HepG2 (cell line): ENCODE results near the gene CAMKV. TPM values are rescaled to one million over a fixed set of nuclear protein-coding genes. Genes with fewer than 3 reads are reported as not detected.

Experiments
- ATAC-seq: fragments of 200-7000 bp; cut with Tn5 transposase; 3 replicates; pipeline ENCODE4 v1.9.1; 2020; ENCODE audit warnings: mild to moderate bottlenecking, moderate library complexity
- BruUV-seq: library from RNA; stranded (reverse); fragments of 400-500 nt; replicated peaks from 2 replicates; lab custom pipeline; 2021; lab: Mats Ljungman, UMichigan
- CTCF ChIA-PET: fragments of 300-600 bp; formaldehyde crosslinking; extraction: SDS; loops from one replicate; lab custom pipeline; 2021; ENCODE audit warnings: low total read pairs, inconsistent platforms, low intra/inter-chr PET ratio; lab: Yijun Ruan, JAX
- POLR2A ChIA-PET: fragments of 350-600 bp; sonication (Branson Sonifier 250); formaldehyde crosslinking; loops from one replicate; lab custom pipeline; 2020; ENCODE audit warnings: antibody characterized with exemption, inconsistent platforms; lab: Yijun Ruan, JAX
- DNase-seq: peaks from one replicate; pipeline ENCODE4 v3.0.0-alpha.2; 2015; ENCODE audit warnings: low spot score
- FAIRE-seq: peaks from 3 replicates; lab custom pipeline; 2011; peaks lifted over from hg19 to GRCh38; lab: Jason Lieb, UNC
- H2AFZ ChIP-seq: one replicate; pipeline ENCODE4 v1.6.1; 2011; ENCODE audit warnings: low read length, inconsistent platforms
- H3K27ac ChIP-seq: fragments of 300-600 bp; 3 replicates; pipeline ENCODE4 v1.8.0; 2011; ENCODE audit warnings: mixed run types, mild to moderate bottlenecking, mixed read lengths, low read length, inconsistent platforms; ENCODE audit not compliant: insufficient read depth; ENCODE audit errors: extremely low read length
- H3K27me3 ChIP-seq, 2 experiments: fragments of 200-600 bp in 1 of 2; 2 replicates in 1 of 2; 3 replicates in 1 of 2; pipeline versions ENCODE4 v1.6.0 to v1.8.0; 2011; ENCODE audit warnings: low read length in 2 of 2, mild to moderate bottlenecking in 2 of 2, moderate library complexity in 2 of 2, inconsistent platforms in 1 of 2; ENCODE audit not compliant: insufficient read depth in 2 of 2, control insufficient read depth in 1 of 2
- H3K36me3 ChIP-seq, 2 experiments: fragments of 200-600 bp in 1 of 2; replicated peaks in 1 of 2; 2 replicates in 1 of 2; 3 replicates in 1 of 2; pipeline versions ENCODE4 v1.5.1 to v1.8.0; 2011; ENCODE audit warnings: low read length in 2 of 2, inconsistent platforms in 1 of 2; ENCODE audit not compliant: insufficient read depth in 2 of 2, control insufficient read depth in 1 of 2
- H3K4me1 ChIP-seq: 2 replicates; pipeline ENCODE4 v1.5.1; 2012; ENCODE audit warnings: low read length, inconsistent platforms; ENCODE audit not compliant: insufficient read depth
- H3K4me2 ChIP-seq: 2 replicates; pipeline ENCODE4 v1.6.0; 2011; ENCODE audit warnings: low read depth, low read length, inconsistent platforms
- H3K4me3 ChIP-seq, 3 experiments: fragments of 200-600 bp in 1 of 3; sonication (generic), shearing (Covaris generic) in 1 of 3; replicated peaks in 1 of 3; 2 replicates each; pipeline ENCODE4 v1.5.1; 2011 to 2016; ENCODE audit warnings: low read length in 3 of 3, inconsistent platforms in 2 of 3, low read depth in 2 of 3, mild to moderate bottlenecking in 2 of 3, control low read depth in 1 of 3, mixed read lengths in 1 of 3; ENCODE audit not compliant: insufficient read depth in 1 of 3
- H3K79me2 ChIP-seq: one replicate; pipeline ENCODE4 v1.6.1; 2011; ENCODE audit warnings: low read length, inconsistent platforms; ENCODE audit not compliant: insufficient read depth
- H3K9ac ChIP-seq: 2 replicates; pipeline ENCODE4 v1.6.0; 2011; ENCODE audit warnings: mild to moderate bottlenecking, low read depth, low read length, inconsistent platforms; ENCODE audit not compliant: insufficient read depth
- H3K9me3 ChIP-seq: 2 replicates; pipeline ENCODE4 v1.5.1; 2012; ENCODE audit warnings: mild to moderate bottlenecking, low read length
- H4K20me1 ChIP-seq: 2 replicates; pipeline ENCODE4 v1.6.0; 2011; ENCODE audit warnings: inconsistent platforms, mild to moderate bottlenecking, low read length, moderate library complexity; ENCODE audit not compliant: insufficient read depth
- CREB3 ChIP-seq: sonication (generic); formaldehyde crosslinking; IDR thresholded peaks from 2 replicates; pipeline ENCODE4 v1.5.0; 2020; ENCODE audit warnings: missing genetic modification reagents
- CTCF ChIP-seq: sonication (generic); formaldehyde crosslinking; IDR thresholded peaks from 2 replicates; pipeline ENCODE4 v1.5.0; 2020; ENCODE audit warnings: mild to moderate bottlenecking, missing genetic modification reagents, moderate library complexity
- FOXA1 ChIP-seq, 2 experiments: fragments of 450-650 bp in 1 of 2; sonication (generic) in 1 of 2; formaldehyde crosslinking in 1 of 2; IDR thresholded peaks; 2 replicates each; pipeline versions ENCODE4 v1.4.0 to v1.6.1; 2016 to 2020; ENCODE audit warnings: missing genetic modification reagents in 1 of 2
- FOXK2 ChIP-seq: fragments of 450-650 bp; IDR thresholded peaks from 2 replicates; pipeline ENCODE4 v1.6.1; 2016
- GATA4 ChIP-seq: sonication (generic); IDR thresholded peaks from 2 replicates; pipeline ENCODE4 v1.6.1; 2016; ENCODE audit warnings: antibody characterized with exemption, low read depth, borderline replicate concordance
- HNRNPL ChIP-seq: fragments of 200-400 bp; formaldehyde crosslinking; IDR thresholded peaks from 2 replicates; pipeline ENCODE4 v1.6.1; 2017; ENCODE audit warnings: mild to moderate bottlenecking, low read depth, low read length
- POLR2G ChIP-seq: fragments of 200-400 bp; formaldehyde crosslinking; IDR thresholded peaks from 2 replicates; pipeline ENCODE4 v1.6.1; 2018; ENCODE audit warnings: mild to moderate bottlenecking, low read depth, low read length, moderate library complexity
- SP4 ChIP-seq: sonication (generic); formaldehyde crosslinking; IDR thresholded peaks from 2 replicates; pipeline ENCODE4 v1.8.1; 2023; ENCODE audit warnings: mild to moderate bottlenecking, missing genetic modification reagents
- ZFP41 ChIP-seq: sonication (generic); formaldehyde crosslinking; IDR thresholded peaks from 2 replicates; pipeline ENCODE4 v1.4.0; 2020; ENCODE audit warnings: mild to moderate bottlenecking, missing genetic modification reagents, borderline replicate concordance
- ZFX ChIP-seq: sonication (generic); formaldehyde crosslinking; IDR thresholded peaks from 2 replicates; pipeline ENCODE4 v1.4.0; 2020; ENCODE audit warnings: mild to moderate bottlenecking, low read depth, missing genetic modification reagents, moderate library complexity
- ZNF264 ChIP-seq: sonication (generic); formaldehyde crosslinking; IDR thresholded peaks from 2 replicates; pipeline ENCODE4 v1.4.0; 2020; ENCODE audit warnings: missing genetic modification reagents
- ZNF547 ChIP-seq: sonication (generic); formaldehyde crosslinking; IDR thresholded peaks from 2 replicates; pipeline ENCODE4 v1.5.1; 2020; ENCODE audit warnings: mild to moderate bottlenecking, missing genetic modification reagents
- ZNF75D ChIP-seq: sonication (generic); formaldehyde crosslinking; IDR thresholded peaks from 2 replicates; pipeline ENCODE4 v1.8.1; 2023; ENCODE audit warnings: missing genetic modification reagents, mild to moderate bottlenecking, borderline replicate concordance
- ZNF878 ChIP-seq: sonication (generic); formaldehyde crosslinking; IDR thresholded peaks from 2 replicates; pipeline ENCODE4 v1.8.1; 2023; ENCODE audit warnings: mild to moderate bottlenecking, missing genetic modification reagents, moderate library complexity
- WGBS: methylation state at CpG from one replicate; pipeline ENCODE4 v1.1.6; 2017; ENCODE audit warnings: low lambda C conversion rate; 5-methylcytosine and 5-hydroxymethylcytosine counted together
- in situ Hi-C: cut with HindIII; loops from 2 replicates; pipeline ENCODE4 v1.10.0; 2017; ENCODE audit warnings: low pct_unique_long_range_greater_than_20kb; ENCODE audit not compliant: extremely low pct_ligation_motif_present
- intact Hi-C: fragments of 100-400 bp; cut with micrococcal nuclease; formaldehyde crosslinking; loops from one replicate; pipeline ENCODE4 v1.10.0; 2022; ENCODE audit not compliant: unreplicated experiment
- polyA plus RNA-seq, 8 experiments: library from polyadenylated mRNA; depleted of rRNA in 3 of 8; stranded (reverse) in 7 of 8; unstranded in 1 of 8; fragments of >200 nt; fragmentation: Illumina TruSeq in 4 of 8; extraction: Trizol in 4 of 8; gene quantifications; 2 replicates each; pipeline versions ENCODE4 v1.2.1 to v1.2.3, GENCODE V29; 2011 to 2016; ENCODE audit warnings: low read depth in 4 of 8, missing spikeins in 1 of 8, mixed read lengths in 1 of 8; ENCODE audit not compliant: insufficient read depth in 1 of 8
- total RNA-seq, 5 experiments: library from RNA; depleted of rRNA; stranded (reverse); fragments of >200 nt; fragmentation: Illumina TruSeq; extraction: Trizol; gene quantifications; 2 replicates each; pipeline ENCODE4 v1.2.3, GENCODE V29; 2016; ENCODE audit warnings: low read depth in 1 of 5
- TF ChIP-seq, protein P1 (sequence below): sonication (generic); formaldehyde crosslinking; IDR thresholded peaks from 2 replicates; pipeline ENCODE4 v1.9.0; 2022; ENCODE audit warnings: low read depth, missing genetic modification reagents
- TF ChIP-seq, protein P2 (sequence below): sonication (generic); formaldehyde crosslinking; IDR thresholded peaks from 2 replicates; pipeline ENCODE4 v1.5.1; 2020; ENCODE audit warnings: mild to moderate bottlenecking, missing genetic modification reagents, moderate library complexity
- TF ChIP-seq, protein P3 (sequence below): sonication (generic); formaldehyde crosslinking; conservative IDR thresholded peaks from 2 replicates; pipeline ENCODE4 v1.8.1; 2023; ENCODE audit warnings: missing genetic modification reagents

Gene CAMKV
- total and polyA plus RNA-seq, 2 of the 13 experiments (the other 11 are each of a cell fraction or from before 2014, with no cell fraction given) = 0.13 to 0.15 TPM

GRCh38 chr3:49900491-49901153 lies 30.9 kb upstream of the CAMKV start:
- intact Hi-C loops (loop anchor here (2.0 kb wide), 1 partner anchor 28 kb away; no protein-coding TSS in a partner anchor), in situ Hi-C loops (loop anchor here (10.0 kb wide), 1 partner anchor 96 kb away; the partner anchor contains the start of gene INKA1)
- no peaks in the 10 kb centered on the region for H3K9me3 ChIP-seq
- no peak overlapping the region for H3K27ac ChIP-seq
- H3K27me3 ChIP-seq = peaks cover 1 to 3% of the 10 kb centered on the region in 2 experiments; a peak in 1 of 5 replicates
- peak; percentile 16 for ATAC-seq
- peak overlapping the region; percentile 39; the same call in 1 of the 2 replicates for H3K4me2 ChIP-seq
- no peak for FAIRE-seq
- DNase-seq = no peak
- no peaks in the 10 kb centered on the region for H4K20me1 ChIP-seq
- H3K36me3 ChIP-seq = no peaks in the 10 kb centered on the region
- H3K9ac ChIP-seq = no peak overlapping the region
- H3K79me2 ChIP-seq = no peaks in the 10 kb centered on the region
- WGBS = 13% methylated on average over 3 of the region's 8 CpGs
- H2AFZ ChIP-seq = peak overlapping the region; percentile 32
- ChIA-PET CTCF (no interaction called here), POLR2A (no interaction called here)
- no peak overlapping the region for H3K4me3 ChIP-seq
- H3K4me1 ChIP-seq = peaks cover 39% of the 10 kb centered on the region
- BruUV-seq = no TSS peak
- TF ChIP-seq HNRNPL (peak; percentile 80; the same call in 1 of the 2 replicates), GATA4 (no peak), ZNF264 (CRISPR knock-in tag) (no peak), CTCF (CRISPR knock-in tag) (0 out of 2 replicates have a peak, but pooled peaks have one; percentile 4), ZNF547 (CRISPR knock-in tag) (no peak), ZFX (CRISPR knock-in tag) (no peak), FOXA1 (IDR thresholded peaks at IDR 0.05) (no peak), FOXA1 (CRISPR knock-in tag; IDR thresholded peaks at IDR 0.05) (no peak), ZNF75D (CRISPR knock-in tag) (no peak), SP4 (CRISPR knock-in tag) (no peak), FOXK2 (no peak), CREB3 (CRISPR knock-in tag) (no peak), ZNF878 (CRISPR knock-in tag) (no peak), ZFP41 (CRISPR knock-in tag) (no peak), POLR2G (no peak)
- TF ChIP-seq, protein P1, sequence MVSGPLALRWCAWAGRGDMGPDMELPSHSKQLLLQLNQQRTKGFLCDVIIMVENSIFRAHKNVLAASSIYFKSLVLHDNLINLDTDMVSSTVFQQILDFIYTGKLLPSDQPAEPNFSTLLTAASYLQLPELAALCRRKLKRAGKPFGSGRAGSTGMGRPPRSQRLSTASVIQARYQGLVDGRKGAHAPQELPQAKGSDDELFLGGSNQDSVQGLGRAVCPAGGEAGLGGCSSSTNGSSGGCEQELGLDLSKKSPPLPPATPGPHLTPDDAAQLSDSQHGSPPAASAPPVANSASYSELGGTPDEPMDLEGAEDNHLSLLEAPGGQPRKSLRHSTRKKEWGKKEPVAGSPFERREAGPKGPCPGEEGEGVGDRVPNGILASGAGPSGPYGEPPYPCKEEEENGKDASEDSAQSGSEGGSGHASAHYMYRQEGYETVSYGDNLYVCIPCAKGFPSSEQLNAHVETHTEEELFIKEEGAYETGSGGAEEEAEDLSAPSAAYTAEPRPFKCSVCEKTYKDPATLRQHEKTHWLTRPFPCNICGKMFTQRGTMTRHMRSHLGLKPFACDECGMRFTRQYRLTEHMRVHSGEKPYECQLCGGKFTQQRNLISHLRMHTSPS (CRISPR knock-in tag) = peak; percentile 64; the same call in 1 of the 2 replicates
- TF ChIP-seq, protein P2, sequence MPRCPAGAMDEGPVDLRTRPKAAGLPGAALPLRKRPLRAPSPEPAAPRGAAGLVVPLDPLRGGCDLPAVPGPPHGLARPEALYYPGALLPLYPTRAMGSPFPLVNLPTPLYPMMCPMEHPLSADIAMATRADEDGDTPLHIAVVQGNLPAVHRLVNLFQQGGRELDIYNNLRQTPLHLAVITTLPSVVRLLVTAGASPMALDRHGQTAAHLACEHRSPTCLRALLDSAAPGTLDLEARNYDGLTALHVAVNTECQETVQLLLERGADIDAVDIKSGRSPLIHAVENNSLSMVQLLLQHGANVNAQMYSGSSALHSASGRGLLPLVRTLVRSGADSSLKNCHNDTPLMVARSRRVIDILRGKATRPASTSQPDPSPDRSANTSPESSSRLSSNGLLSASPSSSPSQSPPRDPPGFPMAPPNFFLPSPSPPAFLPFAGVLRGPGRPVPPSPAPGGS (CRISPR knock-in tag) = no peak
- TF ChIP-seq, protein P3, sequence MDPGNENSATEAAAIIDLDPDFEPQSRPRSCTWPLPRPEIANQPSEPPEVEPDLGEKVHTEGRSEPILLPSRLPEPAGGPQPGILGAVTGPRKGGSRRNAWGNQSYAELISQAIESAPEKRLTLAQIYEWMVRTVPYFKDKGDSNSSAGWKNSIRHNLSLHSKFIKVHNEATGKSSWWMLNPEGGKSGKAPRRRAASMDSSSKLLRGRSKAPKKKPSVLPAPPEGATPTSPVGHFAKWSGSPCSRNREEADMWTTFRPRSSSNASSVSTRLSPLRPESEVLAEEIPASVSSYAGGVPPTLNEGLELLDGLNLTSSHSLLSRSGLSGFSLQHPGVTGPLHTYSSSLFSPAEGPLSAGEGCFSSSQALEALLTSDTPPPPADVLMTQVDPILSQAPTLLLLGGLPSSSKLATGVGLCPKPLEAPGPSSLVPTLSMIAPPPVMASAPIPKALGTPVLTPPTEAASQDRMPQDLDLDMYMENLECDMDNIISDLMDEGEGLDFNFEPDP = 0 out of 2 replicates have a peak, but pooled peaks have one; percentile 63
